Caki2 (cell line): Measurements from ENCODE around the gene KRTAP9-9. TPM values are rescaled to one million over a fixed set of nuclear protein-coding genes. Genes with fewer than 3 reads are reported as not detected.
"Not testable (repeated sequence)": the region's sequence is repeated elsewhere in the genome, so short reads cannot be mapped to it uniquely, and the experiment has no call there.

Experiments
- DNase-seq: peaks from one replicate; pipeline ENCODE4 v3.0.0-alpha.2; 2015; ENCODE audit warnings: low read depth
- in situ Hi-C: cut with HindIII; loops from 2 replicates; pipeline ENCODE4 v1.10.0; 2016; ENCODE audit warnings: low sequenced_read_pairs, low pct_unique_long_range_greater_than_20kb, mixed read lengths
- total RNA-seq: library from RNA; depleted of rRNA; stranded (reverse); fragments of >200 nt; shearing (Covaris generic); gene quantifications from 2 replicates; pipeline ENCODE4 v1.2.3, GENCODE V29; 2014; ENCODE audit warnings: low replicate concordance; rRNA removed

The KRTAP9-9 gene
- total RNA-seq = not detected in 2 replicates

- DNase-seq, in situ Hi-C loops: not testable (repeated sequence)
These were observed at the start of gene KRTAP9-9 for GRCh38 chr17:41255381-41256290. Gene KRTAP9-9, plus strand, starts transcription at chr17:41255384.

GRCh38 chr17:41211845-41212466, 43.2 kb upstream of the KRTAP9-9 start:
- in situ Hi-C loops = no loop called here
- DNase-seq = peak; percentile 85

- DNase-seq = peak; percentile 22
- in situ Hi-C loops = no loop called here
These were observed 42.5 kb upstream of the KRTAP9-9 start for GRCh38 chr17:41212524-41213169.

- in situ Hi-C loops = no loop called here
These were observed 39.5 kb upstream of the KRTAP9-9 start for GRCh38 chr17:41215681-41216080.

GRCh38 chr17:41223821-41224220, 31.4 kb upstream of the KRTAP9-9 start:
- in situ Hi-C loops = no loop called here
- DNase-seq = no peak

More at GRCh38 chr17:41215681-41216080, 39.5 kb upstream of the KRTAP9-9 start:
- no peak for DNase-seq

GRCh38 chr17:41226051-41226450, 29.1 kb upstream of the KRTAP9-9 start:
- in situ Hi-C loops = no loop called here
- DNase-seq = no peak

GRCh38 chr17:41226598-41227095, 28.5 kb upstream of the KRTAP9-9 start, which contains the start of gene KRTAP9-2:
Gene KRTAP9-2, plus strand, starts transcription at chr17:41226648. Its CDS starts 7 bp downstream, at chr17:41226655.
- in situ Hi-C loops, DNase-seq: not testable (repeated sequence)

- in situ Hi-C loops = no loop called here
- no peak for DNase-seq
These were observed 25.1 kb upstream of the KRTAP9-9 start for GRCh38 chr17:41230094-41230493.

- DNase-seq = no peak
- in situ Hi-C loops = no loop called here
These were observed 23.5 kb upstream of the KRTAP9-9 start for GRCh38 chr17:41231731-41232130.

GRCh38 chr17:41232399-41233105, 22.6 kb upstream of the KRTAP9-9 start, which contains the start of gene KRTAP9-3:
Gene KRTAP9-3, plus strand, starts transcription at chr17:41232449. Its CDS starts 53 bp downstream, at chr17:41232502.
- in situ Hi-C loops, DNase-seq: not testable (repeated sequence)

- DNase-seq, in situ Hi-C loops: not testable (repeated sequence)
These were observed 18.1 kb upstream of the KRTAP9-9 start for GRCh38 chr17:41237116-41237515.

GRCh38 chr17:41237949-41238437, 17.2 kb upstream of the KRTAP9-9 start, which contains the start of gene KRTAP9-8:
Gene KRTAP9-8, plus strand, starts transcription at chr17:41237999. Its CDS starts 53 bp downstream, at chr17:41238052.
- in situ Hi-C loops, DNase-seq: not testable (repeated sequence)

GRCh38 chr17:41246995-41247787, 8.0 kb upstream of the KRTAP9-9 start:
- not testable (repeated sequence) for DNase-seq

GRCh38 chr17:41249637-41250240, 5.4 kb upstream of the KRTAP9-9 start, which contains the start of gene KRTAP9-4:
Gene KRTAP9-4, plus strand, starts transcription at chr17:41249687. Its CDS starts 34 bp downstream, at chr17:41249721.
- in situ Hi-C loops = not testable (repeated sequence)

More at GRCh38 chr17:41246995-41247787, 8.0 kb upstream of the KRTAP9-9 start:
- in situ Hi-C loops = not testable (repeated sequence)

GRCh38 chr17:41251261-41251660, 3.9 kb upstream of the KRTAP9-9 start:
- in situ Hi-C loops = no loop called here
- DNase-seq = no peak

More at GRCh38 chr17:41249637-41250240, 5.4 kb upstream of the KRTAP9-9 start, which contains the start of gene KRTAP9-4:
- not testable (repeated sequence) for DNase-seq

- no peak for DNase-seq
- in situ Hi-C loops = no loop called here
These were observed 323 bp upstream of the KRTAP9-9 start for GRCh38 chr17:41254861-41255260.
